Liver (tissue), 9 donors: ENCODE results near the gene LHFPL3. TPM values are rescaled to one million over a fixed set of nuclear protein-coding genes. Genes with fewer than 3 reads are reported as not detected.

Experiments
- DNase-seq: peaks from one replicate; pipeline ENCODE4 v3.0.0-alpha.2; 2017; ENCODE audit warnings: low spot score
- H3K27ac ChIP-seq, 2 donors: one replicate each; pipeline ENCODE4 v1.7.0; 2013; ENCODE audit warnings: inconsistent platforms in 2 of 2, low read length in 2 of 2, control low read depth in 1 of 2, low read depth in 1 of 2, mild to moderate bottlenecking in 1 of 2
- H3K27me3 ChIP-seq, 4 donors: one replicate each; pipeline versions ENCODE4 v1.6.1 to v1.7.0; 2013; ENCODE audit warnings: low read length in 3 of 4, inconsistent platforms in 1 of 4, mild to moderate bottlenecking in 1 of 4, moderate library complexity in 1 of 4; ENCODE audit not compliant: control insufficient read depth in 4 of 4, insufficient read depth in 4 of 4
- H3K36me3 ChIP-seq, 4 donors: one replicate each; pipeline versions ENCODE4 v1.6.1 to v1.7.0; 2013; ENCODE audit warnings: low read length in 3 of 4, mild to moderate bottlenecking in 3 of 4, low read depth in 1 of 4, moderate library complexity in 1 of 4; ENCODE audit not compliant: control insufficient read depth in 4 of 4, insufficient read depth in 3 of 4
- H3K4me1 ChIP-seq, 4 donors: one replicate each; pipeline versions ENCODE4 v1.6.1 to v1.7.0; 2013; ENCODE audit warnings: low read length in 3 of 4, mild to moderate bottlenecking in 3 of 4, moderate library complexity in 1 of 4; ENCODE audit not compliant: control insufficient read depth in 4 of 4, insufficient read depth in 4 of 4
- H3K4me3 ChIP-seq, 3 donors: one replicate each; pipeline versions ENCODE4 v1.6.1 to v1.7.0; 2013; ENCODE audit warnings: low read length in 3 of 3, control low read depth in 1 of 3, low read depth in 1 of 3, mild to moderate bottlenecking in 1 of 3
- H3K9ac ChIP-seq, 2 donors: one replicate each; pipeline ENCODE4 v1.7.0; 2013; ENCODE audit warnings: low read length in 2 of 2, mild to moderate bottlenecking in 2 of 2, moderate library complexity in 2 of 2, control low read depth in 1 of 2, low read depth in 1 of 2
- H3K9me3 ChIP-seq, 4 donors: one replicate each; pipeline versions ENCODE4 v1.6.1 to v1.7.0; 2013; ENCODE audit warnings: low read length in 3 of 4; ENCODE audit not compliant: control insufficient read depth in 4 of 4
- ATF3 ChIP-seq: IDR thresholded peaks from 2 replicates; pipeline ENCODE4 v1.6.1; 2016; ENCODE audit warnings: antibody characterized with exemption
- CTCF ChIP-seq: fragments of 150-350 bp; IDR thresholded peaks from 2 replicates; pipeline ENCODE4 v1.5.1; 2017; ENCODE audit warnings: improper control_type of control experiment, low read depth, low read length; ENCODE audit not compliant: missing input control
- EGR1 ChIP-seq, 2 donors: IDR thresholded peaks; 2 replicates each; pipeline ENCODE4 v1.6.1; 2016 to 2018; ENCODE audit warnings: antibody characterized with exemption in 2 of 2, low read depth in 2 of 2
- FOXA1 ChIP-seq: IDR thresholded peaks from 2 replicates; pipeline ENCODE4 v1.6.1; 2016; ENCODE audit warnings: antibody characterized with exemption
- HNF4A ChIP-seq, 2 donors: conservative IDR thresholded peaks; 2 replicates each; pipeline ENCODE4 v1.6.1; 2016; ENCODE audit warnings: antibody characterized with exemption in 2 of 2, mild to moderate bottlenecking in 2 of 2
- HNF4G ChIP-seq: IDR thresholded peaks from 2 replicates; pipeline ENCODE4 v1.6.1; 2016; ENCODE audit warnings: antibody characterized with exemption
- MAX ChIP-seq: IDR thresholded peaks from 2 replicates; pipeline ENCODE4 v1.6.1; 2016; ENCODE audit warnings: antibody characterized with exemption
- RAD21 ChIP-seq, 2 donors: IDR thresholded peaks; 2 replicates each; pipeline ENCODE4 v1.6.1; 2016; ENCODE audit warnings: antibody characterized with exemption in 2 of 2, mild to moderate bottlenecking in 2 of 2
- REST ChIP-seq: IDR thresholded peaks from 2 replicates; pipeline ENCODE4 v1.6.1; 2016; ENCODE audit warnings: antibody characterized with exemption, mild to moderate bottlenecking
- SP1 ChIP-seq: IDR thresholded peaks from 2 replicates; pipeline ENCODE4 v1.6.1; 2018; ENCODE audit warnings: antibody characterized with exemption, mild to moderate bottlenecking
- TAF1 ChIP-seq: conservative IDR thresholded peaks from 2 replicates; pipeline ENCODE4 v1.6.1; 2016; ENCODE audit warnings: antibody characterized with exemption, mild to moderate bottlenecking
- ZBTB33 ChIP-seq: IDR thresholded peaks from 2 replicates; pipeline ENCODE4 v1.6.1; 2016; ENCODE audit warnings: antibody characterized with exemption
- WGBS: extraction: QIAGEN DNeasy Blood & Tissue Kit; methylation state at CpG from one replicate; pipeline ENCODE4 v1.1.7; 2013; 5-methylcytosine and 5-hydroxymethylcytosine counted together
- polyA plus RNA-seq, 2 donors: library from polyadenylated mRNA; stranded (reverse) in 1 of 2; unstranded in 1 of 2; fragments of 200-250 nt in 1 of 2; fragments of >200 nt in 1 of 2; fragmentation: Nextera tagmentation in 1 of 2; extraction: Ambion mirVana in 1 of 2; gene quantifications; one replicate each; pipeline versions ENCODE4 v1.2.1 to v1.2.3, GENCODE V29; 2013 to 2015
- total RNA-seq, 2 donors: library from RNA; depleted of rRNA; stranded (reverse); fragments of >200 nt; gene quantifications; one replicate each; pipeline ENCODE4 v1.2.3, GENCODE V29; 2014
- donor health status: healthy.
- donor health status: healthy.
- donor health status: healthy.
- donor health status: healthy.
- donor health status: healthy.

LHFPL3 gene
- total and polyA plus RNA-seq, 4 donors = not detected

GRCh38 chr7:104296266-104296665, 32.1 kb upstream of the LHFPL3 start:
- WGBS = 76% methylated on average over 3 of the region's 3 CpGs
- Histone ChIP-seq H3K36me3 (no peaks in the 10 kb centered on the region), H3K27ac (no peak overlapping the region), H3K9ac (no peak overlapping the region), H3K4me1 (no peaks in the 10 kb centered on the region), H3K9me3 (peaks cover 0 to 9% (median 0%) of the 10 kb centered on the region in 4 donors), H3K27me3 (peaks cover 0 to 9% (median 2%) of the 10 kb centered on the region in 4 donors), H3K4me3 (no peak overlapping the region)
- TF ChIP-seq ATF3 (no peak), EGR1 (IDR thresholded peaks at IDR 0.05; ENCODE audit: low read depth in 2 of 2) (no peak)
- no peak for DNase-seq

- H3K4me1 ChIP-seq = no peaks in the 10 kb centered on the region
- no peaks in the 10 kb centered on the region for H3K36me3 ChIP-seq
- TF ChIP-seq FOXA1 (no peak), HNF4G (no peak)
- no peak overlapping the region for H3K27ac ChIP-seq
- no peak overlapping the region for H3K9ac ChIP-seq
- DNase-seq = no peak
- H3K27me3 ChIP-seq = peaks cover 0 to 9% (median 2%) of the 10 kb centered on the region in 4 donors
- no peak overlapping the region for H3K4me3 ChIP-seq
- WGBS = 32% methylated on average over 4 of the region's 4 CpGs
- H3K9me3 ChIP-seq = peaks cover 0 to 9% (median 0%) of the 10 kb centered on the region in 4 donors
Measured at GRCh38 chr7:104296900-104297299, 31.5 kb upstream of the LHFPL3 start.

- H3K4me1 ChIP-seq = no peaks in the 10 kb centered on the region
- WGBS = 53% methylated on average over 3 of the region's 3 CpGs
- TF ChIP-seq SP1 (no peak), MAX (no peak), HNF4A (conservative IDR thresholded peaks at IDR 0.05) (no peak), ZBTB33 (no peak), CTCF (no peak), TAF1 (no peak), RAD21 (IDR thresholded peaks at IDR 0.05) (no peak), EGR1 (IDR thresholded peaks at IDR 0.05; ENCODE audit: low read depth in 2 of 2) (no peak), REST (no peak)
Measured at GRCh38 chr7:104299323-104299722, 29.1 kb upstream of the LHFPL3 start.

More at GRCh38 chr7:104299323-104299722, 29.1 kb upstream of the LHFPL3 start:
- Histone ChIP-seq H3K9ac (no peak overlapping the region), H3K4me3 (no peak overlapping the region), H3K27me3 (peaks cover 0 to 4% (median 2%) of the 10 kb centered on the region in 4 donors), H3K27ac (no peak overlapping the region), H3K9me3 (peaks cover 0 to 9% (median 0%) of the 10 kb centered on the region in 4 donors), H3K36me3 (no peaks in the 10 kb centered on the region)
- no peak for DNase-seq
